ENCODE measurements around the gene MGRN1. TPM values are rescaled to one million over a fixed set of nuclear protein-coding genes. Genes with fewer than 3 reads are reported as not detected.

The MGRN1 gene
- total and polyA plus RNA-seq, 2 of the 13 experiments (the other 11 are each of a cell fraction or from before 2014, with no cell fraction given): 11.9 to 12.6 TPM

DNA sequence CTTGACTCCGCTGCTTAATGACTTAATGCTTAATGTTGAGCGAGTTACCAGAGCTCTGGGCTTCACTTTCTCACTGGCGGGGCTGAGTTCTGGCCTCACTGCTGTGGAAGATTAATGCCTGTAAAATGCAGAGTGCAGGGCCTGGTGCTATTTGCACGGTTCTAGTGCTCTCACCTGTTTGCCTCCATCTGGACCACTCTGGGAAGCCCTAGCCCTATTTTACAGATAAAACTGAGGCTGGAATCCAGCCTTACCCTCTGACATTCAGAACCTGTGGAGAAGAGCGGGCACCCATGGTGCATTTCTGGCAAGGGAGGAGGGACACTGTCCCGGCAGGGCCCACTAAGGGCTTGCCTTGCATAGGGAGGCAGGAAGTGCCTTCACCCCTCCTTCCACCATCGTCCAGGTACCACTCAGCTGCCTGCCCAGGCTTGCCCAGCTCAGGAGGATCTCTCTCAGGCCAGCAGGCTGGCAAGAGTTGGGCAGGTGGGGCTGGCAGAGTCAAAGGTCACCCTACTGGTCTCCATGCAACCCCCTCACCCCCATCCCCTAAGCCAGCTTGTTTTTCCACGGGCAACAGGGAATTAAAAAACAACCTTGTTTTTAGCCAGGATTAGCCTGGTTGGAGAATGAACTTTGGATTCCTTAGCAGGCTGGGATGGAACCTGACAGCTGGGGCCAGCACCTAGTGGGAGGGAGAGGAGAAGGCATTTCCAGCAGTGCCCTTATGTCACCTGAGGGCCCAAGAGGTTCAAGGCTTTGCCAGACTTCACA, 5.8 kb upstream of the MGRN1 start (continued):
- TF ChIP-seq, protein P1, sequence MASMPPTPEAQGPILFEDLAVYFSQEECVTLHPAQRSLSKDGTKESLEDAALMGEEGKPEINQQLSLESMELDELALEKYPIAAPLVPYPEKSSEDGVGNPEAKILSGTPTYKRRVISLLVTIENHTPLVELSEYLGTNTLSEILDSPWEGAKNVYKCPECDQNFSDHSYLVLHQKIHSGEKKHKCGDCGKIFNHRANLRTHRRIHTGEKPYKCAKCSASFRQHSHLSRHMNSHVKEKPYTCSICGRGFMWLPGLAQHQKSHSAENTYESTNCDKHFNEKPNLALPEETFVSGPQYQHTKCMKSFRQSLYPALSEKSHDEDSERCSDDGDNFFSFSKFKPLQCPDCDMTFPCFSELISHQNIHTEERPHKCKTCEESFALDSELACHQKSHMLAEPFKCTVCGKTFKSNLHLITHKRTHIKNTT (CRISPR knock-in tag; IDR thresholded peaks at IDR 0.05): no peak
- TF ChIP-seq ZNF674 (CRISPR knock-in tag; IDR thresholded peaks at IDR 0.05; ENCODE audit: low read depth): no peak
- no peak for TF ChIP-seq BRCA1 (CRISPR knock-in tag; IDR thresholded peaks at IDR 0.05)
- TF ChIP-seq KDM5B (CRISPR knock-in tag; IDR thresholded peaks at IDR 0.05; ENCODE audit: borderline replicate concordance): 0 out of 2 replicates have a peak, but pooled peaks have one; percentile 71
- TF ChIP-seq RFXAP (CRISPR knock-in tag; IDR thresholded peaks at IDR 0.05; ENCODE audit: borderline replicate concordance): 0 out of 2 replicates have a peak, but pooled peaks have one; percentile 51
- TF ChIP-seq HIVEP1 (CRISPR knock-in tag; IDR thresholded peaks at IDR 0.05): peak; percentile 74
- TF ChIP-seq ZFP36L1 (CRISPR knock-in tag; IDR thresholded peaks at IDR 0.05): no peak
- 0 out of 2 replicates have a peak, but pooled peaks have one; percentile 33 for TF ChIP-seq YEATS4 (CRISPR knock-in tag; IDR thresholded peaks at IDR 0.05; ENCODE audit: borderline replicate concordance)
- TF ChIP-seq PHF5A (CRISPR knock-in tag; IDR thresholded peaks at IDR 0.05; ENCODE audit: low read depth, unreplicated experiment): peak; percentile 16
- TF ChIP-seq ASH2L (IDR thresholded peaks at IDR 0.05; ENCODE audit: insufficient read length, low read depth, low read length): no peak
- TF ChIP-seq HOXA3 (CRISPR knock-in tag; IDR thresholded peaks at IDR 0.05): peak; percentile 20
- TF ChIP-seq TBP (CRISPR knock-in tag; IDR thresholded peaks at IDR 0.05): 0 out of 2 replicates have a peak, but pooled peaks have one; percentile 34
- TF ChIP-seq, protein P2, sequence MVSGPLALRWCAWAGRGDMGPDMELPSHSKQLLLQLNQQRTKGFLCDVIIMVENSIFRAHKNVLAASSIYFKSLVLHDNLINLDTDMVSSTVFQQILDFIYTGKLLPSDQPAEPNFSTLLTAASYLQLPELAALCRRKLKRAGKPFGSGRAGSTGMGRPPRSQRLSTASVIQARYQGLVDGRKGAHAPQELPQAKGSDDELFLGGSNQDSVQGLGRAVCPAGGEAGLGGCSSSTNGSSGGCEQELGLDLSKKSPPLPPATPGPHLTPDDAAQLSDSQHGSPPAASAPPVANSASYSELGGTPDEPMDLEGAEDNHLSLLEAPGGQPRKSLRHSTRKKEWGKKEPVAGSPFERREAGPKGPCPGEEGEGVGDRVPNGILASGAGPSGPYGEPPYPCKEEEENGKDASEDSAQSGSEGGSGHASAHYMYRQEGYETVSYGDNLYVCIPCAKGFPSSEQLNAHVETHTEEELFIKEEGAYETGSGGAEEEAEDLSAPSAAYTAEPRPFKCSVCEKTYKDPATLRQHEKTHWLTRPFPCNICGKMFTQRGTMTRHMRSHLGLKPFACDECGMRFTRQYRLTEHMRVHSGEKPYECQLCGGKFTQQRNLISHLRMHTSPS (CRISPR knock-in tag; IDR thresholded peaks at IDR 0.05; ENCODE audit: low read depth): peak; percentile 95
- no peak for TF ChIP-seq PAF1 (CRISPR knock-in tag; IDR thresholded peaks at IDR 0.05)
- TF ChIP-seq CBX2 (IDR thresholded peaks at IDR 0.05; ENCODE audit: low read depth, low read length): no peak
- TF ChIP-seq CBX2 (CRISPR knock-in tag; IDR thresholded peaks at IDR 0.05; ENCODE audit: low read depth): no peak
- TF ChIP-seq MED1 (CRISPR knock-in tag; IDR thresholded peaks at IDR 0.05): peak; percentile 54; the same call in 1 of the 2 replicates
- TF ChIP-seq ZFX (CRISPR knock-in tag; IDR thresholded peaks at IDR 0.05; ENCODE audit: low read depth): peak; percentile 48
- no peak for TF ChIP-seq DR1 (CRISPR knock-in tag; IDR thresholded peaks at IDR 0.05)
- TF ChIP-seq, protein P3, sequence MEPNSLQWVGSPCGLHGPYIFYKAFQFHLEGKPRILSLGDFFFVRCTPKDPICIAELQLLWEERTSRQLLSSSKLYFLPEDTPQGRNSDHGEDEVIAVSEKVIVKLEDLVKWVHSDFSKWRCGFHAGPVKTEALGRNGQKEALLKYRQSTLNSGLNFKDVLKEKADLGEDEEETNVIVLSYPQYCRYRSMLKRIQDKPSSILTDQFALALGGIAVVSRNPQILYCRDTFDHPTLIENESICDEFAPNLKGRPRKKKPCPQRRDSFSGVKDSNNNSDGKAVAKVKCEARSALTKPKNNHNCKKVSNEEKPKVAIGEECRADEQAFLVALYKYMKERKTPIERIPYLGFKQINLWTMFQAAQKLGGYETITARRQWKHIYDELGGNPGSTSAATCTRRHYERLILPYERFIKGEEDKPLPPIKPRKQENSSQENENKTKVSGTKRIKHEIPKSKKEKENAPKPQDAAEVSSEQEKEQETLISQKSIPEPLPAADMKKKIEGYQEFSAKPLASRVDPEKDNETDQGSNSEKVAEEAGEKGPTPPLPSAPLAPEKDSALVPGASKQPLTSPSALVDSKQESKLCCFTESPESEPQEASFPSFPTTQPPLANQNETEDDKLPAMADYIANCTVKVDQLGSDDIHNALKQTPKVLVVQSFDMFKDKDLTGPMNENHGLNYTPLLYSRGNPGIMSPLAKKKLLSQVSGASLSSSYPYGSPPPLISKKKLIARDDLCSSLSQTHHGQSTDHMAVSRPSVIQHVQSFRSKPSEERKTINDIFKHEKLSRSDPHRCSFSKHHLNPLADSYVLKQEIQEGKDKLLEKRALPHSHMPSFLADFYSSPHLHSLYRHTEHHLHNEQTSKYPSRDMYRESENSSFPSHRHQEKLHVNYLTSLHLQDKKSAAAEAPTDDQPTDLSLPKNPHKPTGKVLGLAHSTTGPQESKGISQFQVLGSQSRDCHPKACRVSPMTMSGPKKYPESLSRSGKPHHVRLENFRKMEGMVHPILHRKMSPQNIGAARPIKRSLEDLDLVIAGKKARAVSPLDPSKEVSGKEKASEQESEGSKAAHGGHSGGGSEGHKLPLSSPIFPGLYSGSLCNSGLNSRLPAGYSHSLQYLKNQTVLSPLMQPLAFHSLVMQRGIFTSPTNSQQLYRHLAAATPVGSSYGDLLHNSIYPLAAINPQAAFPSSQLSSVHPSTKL (CRISPR knock-in tag; IDR thresholded peaks at IDR 0.05): peak; percentile 57
- TF ChIP-seq SAP130 (CRISPR knock-in tag; IDR thresholded peaks at IDR 0.05; ENCODE audit: low read depth): peak; percentile 51
- no peak for TF ChIP-seq MED13 (CRISPR knock-in tag; IDR thresholded peaks at IDR 0.05)

Measured in HepG2 (cell line).